ENCODE measurements around the gene MYO10. TPM values are rescaled to one million over a fixed set of nuclear protein-coding genes. Genes with fewer than 3 reads are reported as not detected.

Gene MYO10
- total RNA-seq, 1 donor from 2014 or later = 25.3 TPM

GRCh38 chr5:16944816-16945562 is 8.9 kb upstream of the MYO10 start:
- FAIRE-seq = no peak
- DNase-seq (ENCODE audit: low spot score in 2 of 2) = no peak

GRCh38 chr5:16943846-16944678 is 8.0 kb upstream of the MYO10 start:
- FAIRE-seq = no peak
- DNase-seq (ENCODE audit: low spot score in 2 of 2) = no peak

DNA sequence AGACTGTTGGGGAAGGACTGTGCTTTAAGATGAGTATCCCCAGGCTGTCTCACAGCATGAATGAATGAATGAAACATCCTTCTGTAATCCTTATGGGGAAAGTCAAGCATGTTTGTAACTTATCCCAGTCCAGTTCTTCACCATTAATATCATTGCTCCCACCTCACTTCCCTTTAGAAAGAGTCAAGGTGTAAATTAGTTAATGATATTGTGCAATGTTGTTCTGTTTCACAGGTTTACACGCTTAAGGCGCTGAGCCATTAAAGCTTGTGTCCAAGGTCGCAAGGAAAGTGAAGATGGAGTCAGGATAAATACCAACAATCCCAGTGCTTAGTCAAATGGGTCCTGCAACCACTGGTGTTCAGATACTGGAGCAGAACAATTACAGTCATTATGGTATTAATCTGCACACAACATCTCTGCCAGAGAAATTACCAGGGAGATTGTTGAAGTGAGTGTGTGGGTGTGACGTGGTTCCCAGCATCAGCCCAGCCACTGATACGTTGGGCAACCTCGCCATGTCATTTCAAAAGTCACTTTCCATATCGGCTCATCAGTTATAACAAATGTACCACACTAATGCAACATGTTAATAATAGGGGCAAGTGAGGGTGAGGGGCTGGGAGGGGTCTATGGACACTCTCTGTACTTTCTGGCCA is 1.5 kb upstream of the MYO10 start:
- FAIRE-seq = no peak

GRCh38 chr5:16936989-16937438 is 926 bp upstream of the MYO10 start:
- DNase-seq (ENCODE audit: low spot score in 2 of 2) (no peak), FAIRE-seq (no peak)

More for the DNA sequence above, 1.5 kb upstream of the MYO10 start:
- DNase-seq (ENCODE audit: low spot score in 2 of 2) = no peak

- DNase-seq (ENCODE audit: low spot score in 2 of 2) (peak in 1 of 2 donors; percentile 28), FAIRE-seq (no peak)
These were observed 598 bp downstream of the MYO10 start for GRCh38 chr5:16935231-16936149.

- FAIRE-seq (no peak), DNase-seq (ENCODE audit: low spot score in 2 of 2) (no peak)
These were observed 1.4 kb downstream of the MYO10 start for GRCh38 chr5:16934677-16935153.

GRCh38 chr5:16934123-16934522 is 2.0 kb downstream of the MYO10 start:
- DNase-seq (ENCODE audit: low spot score in 2 of 2) (peak in 1 of 2 donors; percentile 35), FAIRE-seq (no peak)

GRCh38 chr5:16933337-16933736 is 2.8 kb downstream of the MYO10 start:
- DNase-seq (ENCODE audit: low spot score in 2 of 2) (no peak), FAIRE-seq (no peak)

DNA sequence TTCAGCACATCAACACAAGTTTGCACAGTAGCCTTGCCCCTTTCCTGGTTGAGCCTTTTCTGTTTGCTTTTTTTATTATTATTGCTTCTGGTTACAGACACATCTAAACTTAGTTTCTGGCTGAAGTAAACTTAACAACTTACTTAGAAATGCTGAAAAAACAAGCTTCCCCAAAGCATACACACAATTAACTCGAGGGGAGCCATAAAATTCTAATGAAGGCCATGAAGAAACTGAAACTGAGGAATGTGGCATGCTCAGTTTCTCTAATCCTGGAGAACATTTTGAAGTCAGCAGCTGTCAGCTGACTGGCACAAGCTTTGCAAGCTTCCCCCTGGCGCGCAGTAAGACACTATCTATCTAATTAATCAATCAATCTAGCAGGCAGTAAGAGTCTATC is 3.7 kb downstream of the MYO10 start:
- no peak for DNase-seq (ENCODE audit: low spot score in 2 of 2)
- no peak for FAIRE-seq

DNA sequence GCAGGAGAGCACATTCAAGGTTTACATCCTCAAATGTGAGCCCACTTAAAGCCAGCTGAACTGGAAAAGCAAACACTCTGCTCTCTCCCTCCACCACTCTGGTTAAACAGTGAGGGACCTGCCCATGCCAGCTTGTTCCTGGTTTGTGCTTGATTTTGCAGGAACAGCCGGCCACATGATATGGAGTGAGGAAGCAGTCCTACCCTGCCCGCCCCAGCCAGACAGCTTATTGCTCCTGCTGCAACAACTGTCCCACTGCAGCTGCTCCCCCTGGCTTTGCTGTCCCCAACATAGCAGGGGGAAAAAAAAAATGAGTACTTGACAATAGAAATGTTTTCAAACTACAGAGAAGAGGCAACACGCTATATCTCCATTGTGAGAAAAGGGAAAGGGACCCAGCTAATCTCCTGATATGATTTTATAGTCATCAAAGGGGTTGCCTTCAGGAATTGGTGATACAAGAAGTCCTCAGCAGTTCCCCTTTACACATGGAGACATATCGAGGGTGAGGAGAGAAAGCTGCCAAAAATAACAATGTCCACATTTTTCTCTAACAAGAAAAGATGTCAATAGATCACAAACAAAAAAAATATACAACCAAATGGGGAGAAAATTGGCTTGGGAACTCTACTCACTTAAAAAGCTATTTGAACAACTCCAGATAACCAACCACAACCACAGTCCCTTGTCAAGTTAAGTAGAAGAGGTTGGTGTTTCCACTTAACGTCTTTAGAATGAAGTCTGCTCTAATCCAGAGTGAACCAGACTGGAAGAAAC is 4.6 kb downstream of the MYO10 start:
- DNase-seq (ENCODE audit: low spot score in 2 of 2) (no peak), FAIRE-seq (no peak)

GRCh38 chr5:16930496-16930895 is 5.6 kb downstream of the MYO10 start:
- FAIRE-seq (no peak), DNase-seq (ENCODE audit: low spot score in 2 of 2) (no peak)

GRCh38 chr5:16929831-16930230 is 6.3 kb downstream of the MYO10 start:
- FAIRE-seq (no peak), DNase-seq (ENCODE audit: low spot score in 2 of 2) (no peak)

DNA sequence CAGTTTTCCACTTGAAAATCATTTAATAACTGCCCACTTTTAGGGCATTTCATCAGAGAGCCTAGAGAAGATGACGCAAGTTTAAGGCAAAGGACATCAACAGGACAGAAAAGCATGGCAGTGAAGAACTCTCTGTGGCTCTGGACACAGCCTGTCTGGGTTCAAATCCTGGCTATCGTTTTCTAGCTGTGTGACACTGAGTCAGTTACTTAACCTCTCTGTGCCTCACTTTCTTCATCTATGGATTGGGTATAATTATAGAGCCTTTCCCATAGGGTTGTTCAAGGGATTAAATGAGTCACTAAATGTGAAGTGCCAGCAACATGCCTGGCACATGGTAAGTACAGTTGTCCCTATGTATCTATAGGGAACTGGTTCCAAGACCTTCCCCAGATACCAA is 6.7 kb downstream of the MYO10 start:
- no peak for FAIRE-seq
- DNase-seq (ENCODE audit: low spot score in 2 of 2) = no peak

DNA sequence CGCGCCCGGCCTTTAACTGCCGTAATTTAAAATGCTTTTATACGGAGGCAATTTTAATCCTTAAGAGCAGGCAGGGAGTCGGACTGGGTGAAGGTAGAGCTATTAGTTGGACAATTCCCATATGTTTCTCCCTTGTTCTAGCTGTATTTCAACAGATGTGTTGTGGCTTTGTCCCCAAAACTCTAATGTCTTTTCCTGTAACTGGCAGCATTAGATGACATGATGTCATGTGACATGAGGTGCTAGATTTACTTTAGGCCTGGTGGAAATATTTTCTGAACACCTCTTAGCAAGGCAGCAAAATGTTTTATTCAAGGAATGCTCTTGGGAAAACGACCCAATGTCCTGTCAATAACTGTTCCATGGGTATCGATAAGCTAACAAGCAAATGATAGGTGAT is 8.5 kb downstream of the MYO10 start:
- FAIRE-seq = no peak

GRCh38 chr5:16926417-16926816 is 9.7 kb downstream of the MYO10 start:
- DNase-seq (ENCODE audit: low spot score in 2 of 2) = no peak

More for the DNA sequence above, 8.5 kb downstream of the MYO10 start:
- DNase-seq (ENCODE audit: low spot score in 2 of 2) = no peak

DNA sequence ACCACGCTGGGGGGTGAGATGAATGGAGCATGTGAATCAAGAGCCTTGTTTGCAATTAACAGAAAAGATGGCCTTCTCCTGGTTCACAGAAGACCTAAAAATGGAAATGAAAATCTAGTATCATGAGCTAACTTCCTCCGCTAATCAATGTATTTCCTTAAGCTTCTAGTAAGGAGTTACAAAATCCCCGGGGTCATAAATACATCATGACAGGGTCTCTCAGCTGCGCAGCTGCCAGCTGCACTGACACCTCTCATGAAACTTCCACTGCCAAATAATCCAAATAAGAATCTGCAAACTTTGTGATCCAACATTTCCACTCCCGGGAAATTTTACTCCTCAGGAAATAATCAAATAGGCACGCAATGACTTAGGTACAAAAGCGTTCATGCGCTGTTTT is 11.9 kb downstream of the MYO10 start:
- FAIRE-seq = no peak
- DNase-seq (ENCODE audit: low spot score in 2 of 2) = no peak

More at GRCh38 chr5:16926417-16926816, 9.7 kb downstream of the MYO10 start:
- no peak for FAIRE-seq

- FAIRE-seq (no peak), DNase-seq (ENCODE audit: low spot score in 2 of 2) (no peak)
These were observed 13.7 kb downstream of the MYO10 start for GRCh38 chr5:16922430-16922829.

GRCh38 chr5:16921211-16921610 is 14.9 kb downstream of the MYO10 start:
- FAIRE-seq = no peak
- DNase-seq (ENCODE audit: low spot score in 2 of 2) = no peak

Data from frontal cortex (tissue), 4 donors.